GM12878 (cell line): ENCODE data around the gene SURF4. TPM values are rescaled to one million over a fixed set of nuclear protein-coding genes. Genes with fewer than 3 reads are reported as not detected.

Experiments
- BRCA1 ChIP-seq: IDR thresholded peaks from 2 replicates; pipeline ENCODE4 v1.6.1; 2011; ENCODE audit warnings: low read depth, low read length, improper control_type of control experiment
- LARP7 ChIP-seq: fragments of 450-650 bp; IDR thresholded peaks from 2 replicates; pipeline ENCODE4 v1.6.1; 2017; ENCODE audit warnings: mild to moderate bottlenecking
- MYC ChIP-seq: IDR thresholded peaks from 2 replicates; pipeline ENCODE4 v1.6.1; 2011; ENCODE audit warnings: mild to moderate bottlenecking, low read length, moderate library complexity, inconsistent platforms; ENCODE audit not compliant: insufficient read depth, insufficient replicate concordance, insufficient read length, severe bottlenecking
- NR2C2 ChIP-seq: IDR thresholded peaks from 2 replicates; pipeline ENCODE4 v1.6.1; 2011; ENCODE audit warnings: borderline replicate concordance, low read depth; ENCODE audit not compliant: control insufficient read depth, insufficient read length
- NRF1 ChIP-seq: conservative IDR thresholded peaks from 2 replicates; pipeline ENCODE4 v1.6.1; 2011; ENCODE audit warnings: mild to moderate bottlenecking, low read depth, low read length, improper control_type of control experiment
- RB1 ChIP-seq: fragments of 450-650 bp; formaldehyde crosslinking; IDR thresholded peaks from 2 replicates; pipeline ENCODE4 v1.6.1; 2017; ENCODE audit warnings: mild to moderate bottlenecking, borderline replicate concordance
- RCOR1 ChIP-seq: conservative IDR thresholded peaks from 2 replicates; pipeline ENCODE4 v1.6.1; 2012; ENCODE audit warnings: low read depth, low read length, improper control_type of control experiment
- SIX5 ChIP-seq: IDR thresholded peaks from 2 replicates; pipeline ENCODE4 v1.6.1; 2011; ENCODE audit warnings: mild to moderate bottlenecking, low read depth, low read length, moderate library complexity; ENCODE audit not compliant: severe bottlenecking
- SREBF2 ChIP-seq: IDR thresholded peaks from 2 replicates; pipeline ENCODE4 v1.6.1; 2012; ENCODE audit warnings: mild to moderate bottlenecking, low read length
- SUPT20H ChIP-seq: IDR thresholded peaks from 2 replicates; pipeline ENCODE4 v1.6.1; 2011; ENCODE audit warnings: low read depth, mild to moderate bottlenecking, low read length, moderate library complexity, borderline replicate concordance; ENCODE audit not compliant: control insufficient read depth
- polyA plus RNA-seq, 11 experiments: library from polyadenylated mRNA; depleted of rRNA in 4 of 11; unstranded in 6 of 11; stranded (reverse) in 5 of 11; fragments of >200 nt; fragmentation: Nextera tagmentation in 4 of 11; fragmentation: Illumina TruSeq in 1 of 11; extraction: Ambion mirVana in 4 of 11; extraction: Trizol in 1 of 11; gene quantifications; 1 replicate in 1 of 11; 2 replicates in 10 of 11; pipeline versions ENCODE4 v1.2.1 to v1.2.3, GENCODE V29; 2011 to 2016; ENCODE audit warnings: inconsistent platforms in 2 of 11, missing spikeins in 2 of 11, low read depth in 1 of 11
- total RNA-seq, 4 experiments: library from RNA; depleted of rRNA in 3 of 4; stranded (reverse); fragments of >200 nt in 3 of 4; fragmentation: Illumina TruSeq in 1 of 4; extraction: Trizol in 1 of 4; gene quantifications; 2 replicates each; pipeline versions ENCODE4 v1.2.1 to v1.2.3, GENCODE V29; 2013 to 2021
- TF ChIP-seq, protein P1 (sequence below): fragments of 450-650 bp; IDR thresholded peaks from 2 replicates; pipeline ENCODE4 v1.6.1; 2018; ENCODE audit warnings: borderline replicate concordance, mild to moderate bottlenecking; ENCODE audit not compliant: partially characterized antibody
- TF ChIP-seq, protein P2 (sequence below): fragments of 150-350 bp; IDR thresholded peaks from 2 replicates; pipeline ENCODE4 v1.6.1; 2016; ENCODE audit warnings: low read depth, low read length

The SURF4 gene
- total and polyA plus RNA-seq, 10 of the 15 experiments (the other 5 are each of a cell fraction or from before 2014, with no cell fraction given) = 6.4 to 134 (median 78.7) TPM

DNA sequence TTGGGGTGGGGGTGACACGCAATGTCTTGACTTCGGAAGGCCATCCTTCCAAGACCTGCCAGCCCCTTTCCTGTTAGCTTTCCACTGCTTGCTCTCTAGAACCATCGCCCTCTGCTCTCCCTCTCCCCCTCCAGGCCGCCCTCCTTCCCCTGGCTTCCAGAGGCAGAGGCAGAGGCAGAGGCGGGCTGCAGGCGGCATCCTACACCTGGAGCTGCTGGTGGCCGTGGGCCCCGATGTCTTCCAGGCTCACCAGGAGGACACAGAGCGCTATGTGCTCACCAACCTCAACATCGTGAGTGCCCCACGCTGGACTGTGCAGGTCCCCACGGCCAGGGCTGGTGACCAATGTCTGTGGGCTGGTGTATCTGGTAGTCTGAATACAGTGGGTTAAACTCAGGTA, 48.3 kb upstream of the SURF4 start (continued):
- TF ChIP-seq, protein P1, sequence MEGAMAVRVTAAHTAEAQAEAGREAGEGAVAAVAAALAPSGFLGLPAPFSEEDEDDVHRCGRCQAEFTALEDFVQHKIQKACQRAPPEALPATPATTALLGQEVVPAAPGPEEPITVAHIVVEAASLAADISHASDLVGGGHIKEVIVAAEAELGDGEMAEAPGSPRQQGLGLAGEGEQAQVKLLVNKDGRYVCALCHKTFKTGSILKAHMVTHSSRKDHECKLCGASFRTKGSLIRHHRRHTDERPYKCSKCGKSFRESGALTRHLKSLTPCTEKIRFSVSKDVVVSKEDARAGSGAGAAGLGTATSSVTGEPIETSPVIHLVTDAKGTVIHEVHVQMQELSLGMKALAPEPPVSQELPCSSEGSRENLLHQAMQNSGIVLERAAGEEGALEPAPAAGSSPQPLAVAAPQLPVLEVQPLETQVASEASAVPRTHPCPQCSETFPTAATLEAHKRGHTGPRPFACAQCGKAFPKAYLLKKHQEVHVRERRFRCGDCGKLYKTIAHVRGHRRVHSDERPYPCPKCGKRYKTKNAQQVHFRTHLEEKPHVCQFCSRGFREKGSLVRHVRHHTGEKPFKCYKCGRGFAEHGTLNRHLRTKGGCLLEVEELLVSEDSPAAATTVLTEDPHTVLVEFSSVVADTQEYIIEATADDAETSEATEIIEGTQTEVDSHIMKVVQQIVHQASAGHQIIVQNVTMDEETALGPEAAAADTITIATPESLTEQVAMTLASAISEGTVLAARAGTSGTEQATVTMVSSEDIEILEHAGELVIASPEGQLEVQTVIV = no peak
- TF ChIP-seq SREBF2 = no peak
- TF ChIP-seq, protein P2, sequence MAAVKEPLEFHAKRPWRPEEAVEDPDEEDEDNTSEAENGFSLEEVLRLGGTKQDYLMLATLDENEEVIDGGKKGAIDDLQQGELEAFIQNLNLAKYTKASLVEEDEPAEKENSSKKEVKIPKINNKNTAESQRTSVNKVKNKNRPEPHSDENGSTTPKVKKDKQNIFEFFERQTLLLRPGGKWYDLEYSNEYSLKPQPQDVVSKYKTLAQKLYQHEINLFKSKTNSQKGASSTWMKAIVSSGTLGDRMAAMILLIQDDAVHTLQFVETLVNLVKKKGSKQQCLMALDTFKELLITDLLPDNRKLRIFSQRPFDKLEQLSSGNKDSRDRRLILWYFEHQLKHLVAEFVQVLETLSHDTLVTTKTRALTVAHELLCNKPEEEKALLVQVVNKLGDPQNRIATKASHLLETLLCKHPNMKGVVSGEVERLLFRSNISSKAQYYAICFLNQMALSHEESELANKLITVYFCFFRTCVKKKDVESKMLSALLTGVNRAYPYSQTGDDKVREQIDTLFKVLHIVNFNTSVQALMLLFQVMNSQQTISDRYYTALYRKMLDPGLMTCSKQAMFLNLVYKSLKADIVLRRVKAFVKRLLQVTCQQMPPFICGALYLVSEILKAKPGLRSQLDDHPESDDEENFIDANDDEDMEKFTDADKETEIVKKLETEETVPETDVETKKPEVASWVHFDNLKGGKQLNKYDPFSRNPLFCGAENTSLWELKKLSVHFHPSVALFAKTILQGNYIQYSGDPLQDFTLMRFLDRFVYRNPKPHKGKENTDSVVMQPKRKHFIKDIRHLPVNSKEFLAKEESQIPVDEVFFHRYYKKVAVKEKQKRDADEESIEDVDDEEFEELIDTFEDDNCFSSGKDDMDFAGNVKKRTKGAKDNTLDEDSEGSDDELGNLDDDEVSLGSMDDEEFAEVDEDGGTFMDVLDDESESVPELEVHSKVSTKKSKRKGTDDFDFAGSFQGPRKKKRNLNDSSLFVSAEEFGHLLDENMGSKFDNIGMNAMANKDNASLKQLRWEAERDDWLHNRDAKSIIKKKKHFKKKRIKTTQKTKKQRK = no peak
- TF ChIP-seq SUPT20H = no peak
- TF ChIP-seq NR2C2 = no peak
- TF ChIP-seq MYC = no peak
- TF ChIP-seq RCOR1 = no peak
- TF ChIP-seq SIX5 = no peak
- TF ChIP-seq NRF1 = no peak
- no peak for TF ChIP-seq BRCA1
- no peak for TF ChIP-seq LARP7
- no peak for TF ChIP-seq RB1
